H1 (cell line): Measurements from ENCODE around the gene MLANA.

Source experiments
- CEBPB ChIP-seq: IDR thresholded peaks from 2 replicates; pipeline ENCODE4 v1.6.1; 2012; ENCODE audit warnings: low read depth, low read length
- CHD2 ChIP-seq: IDR thresholded peaks from 2 replicates; pipeline ENCODE4 v1.6.1; 2012; ENCODE audit warnings: low read length, improper control_type of control experiment
- CTCF ChIP-seq, 3 experiments: IDR thresholded peaks; 1 replicate in 2 of 3; 2 replicates in 1 of 3; pipeline versions ENCODE4 v1.5.1 to v1.6.1; 2011; ENCODE audit warnings: low read length in 3 of 3, mild to moderate bottlenecking in 3 of 3, inconsistent platforms in 2 of 3, low read depth in 1 of 3, moderate library complexity in 1 of 3; ENCODE audit not compliant: insufficient read depth in 1 of 3; ENCODE audit errors: control extremely low read depth in 1 of 3
- EP300 ChIP-seq, 2 experiments: IDR thresholded peaks; 1 replicate in 1 of 2; 2 replicates in 1 of 2; pipeline ENCODE4 v1.6.1; 2011 to 2012; ENCODE audit warnings: low read depth in 2 of 2, low read length in 2 of 2, mild to moderate bottlenecking in 2 of 2, borderline replicate concordance in 1 of 2, inconsistent platforms in 1 of 2, moderate library complexity in 1 of 2
- FOSL1 ChIP-seq: IDR thresholded peaks from 2 replicates; pipeline ENCODE4 v1.6.1; 2011; ENCODE audit warnings: mild to moderate bottlenecking, low read depth, low read length, moderate library complexity; ENCODE audit not compliant: insufficient read depth
- JUND ChIP-seq: IDR thresholded peaks from 2 replicates; pipeline ENCODE4 v1.6.1; 2011; ENCODE audit warnings: mild to moderate bottlenecking, improper control_type of control experiment, low read length
- POLR2A ChIP-seq, 2 experiments: IDR thresholded peaks; 1 replicate in 1 of 2; 2 replicates in 1 of 2; pipeline ENCODE4 v1.6.1; 2011; ENCODE audit warnings: low read depth in 2 of 2, low read length in 2 of 2, mild to moderate bottlenecking in 2 of 2; ENCODE audit errors: control extremely low read depth in 1 of 2
- TEAD4 ChIP-seq: IDR thresholded peaks from 2 replicates; pipeline ENCODE4 v1.6.1; 2012; ENCODE audit warnings: low read depth, low read length, inconsistent platforms, mixed read lengths
- YY1 ChIP-seq: IDR thresholded peaks from 2 replicates; pipeline ENCODE4 v1.6.1; 2011; ENCODE audit warnings: low read depth, mild to moderate bottlenecking, low read length

DNA sequence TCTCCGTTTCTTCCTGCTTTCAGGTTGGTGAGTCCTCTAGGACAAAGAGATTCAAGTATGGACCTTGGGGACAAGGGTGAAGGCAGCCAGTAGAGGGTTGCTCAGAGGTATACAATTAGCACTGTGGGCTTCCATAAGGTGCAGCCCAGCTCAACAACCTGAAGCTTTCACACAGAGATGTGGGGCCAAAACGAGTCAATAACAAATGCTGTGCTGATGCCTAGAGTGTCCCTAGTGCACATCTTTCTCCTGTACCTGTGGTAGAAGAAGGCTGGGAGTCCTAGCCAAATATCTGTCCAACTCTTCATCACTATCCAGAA lies 20.7 kb upstream of the MLANA start:
- no peak for TF ChIP-seq CTCF (IDR thresholded peaks at IDR 0.05; ENCODE audit: control extremely low read depth in 1 of 3, insufficient read depth in 1 of 3, low read depth in 1 of 3, low read length in 3 of 3)
- TF ChIP-seq FOSL1: no peak
- no peak for TF ChIP-seq TEAD4
- TF ChIP-seq POLR2A (IDR thresholded peaks at IDR 0.05; ENCODE audit: control extremely low read depth in 1 of 2, low read depth in 2 of 2, low read length in 2 of 2): no peak
- no peak for TF ChIP-seq YY1
- TF ChIP-seq CHD2: no peak
- no peak for TF ChIP-seq JUND
- no peak for TF ChIP-seq CEBPB
- no peak for TF ChIP-seq EP300 (IDR thresholded peaks at IDR 0.05; ENCODE audit: borderline replicate concordance in 1 of 2, low read depth in 2 of 2, low read length in 2 of 2)
